Heart right ventricle (tissue), 16 donors: Measurements from ENCODE around the gene TCERG1L. TPM values are rescaled to one million over a fixed set of nuclear protein-coding genes. Genes with fewer than 3 reads are reported as not detected.

Source experiments
- ATAC-seq, 8 donors: fragments of 200-7000 bp; cut with Tn5 transposase; one replicate each; pipeline ENCODE4 v1.9.1; 2020; ENCODE audit warnings: mild to moderate bottlenecking in 8 of 8, moderate library complexity in 8 of 8, moderate number of reproducible peaks in 1 of 8
- DNase-seq, 2 donors: peaks; one replicate each; pipeline ENCODE4 v3.0.0-alpha.2; 2020
- H3K27ac ChIP-seq, 10 donors: fragments of 200-600 bp; sonication (generic) in 2 of 10; one replicate each; pipeline versions ENCODE4 v1.5.0 to v1.8.0; 2020 to 2022; ENCODE audit warnings: mild to moderate bottlenecking in 3 of 10
- H3K27me3 ChIP-seq, 7 donors: fragments of 200-600 bp; one replicate each; pipeline ENCODE4 v1.8.0; 2021 to 2022; ENCODE audit warnings: mild to moderate bottlenecking in 2 of 7
- H3K36me3 ChIP-seq, 9 donors: fragments of 200-600 bp; sonication (generic) in 1 of 9; one replicate each; pipeline versions ENCODE4 v1.5.0 to v1.8.0; 2020 to 2022; ENCODE audit warnings: mild to moderate bottlenecking in 2 of 9
- H3K4me1 ChIP-seq, 9 donors: fragments of 200-600 bp; sonication (generic) in 1 of 9; one replicate each; pipeline versions ENCODE4 v1.5.0 to v1.8.0; 2020 to 2022; ENCODE audit warnings: mild to moderate bottlenecking in 4 of 9
- H3K4me3 ChIP-seq, 10 donors: fragments of 200-600 bp; sonication (generic) in 2 of 10; one replicate each; pipeline versions ENCODE4 v1.5.0 to v1.8.0; 2020 to 2022; ENCODE audit warnings: mild to moderate bottlenecking in 7 of 10, moderate library complexity in 2 of 10
- H3K9me3 ChIP-seq, 11 donors: fragments of 200-600 bp in 10 of 11; sonication (generic) in 2 of 11; one replicate each; pipeline versions ENCODE4 v1.5.0 to v1.8.0; 2013 to 2022; ENCODE audit warnings: mild to moderate bottlenecking in 2 of 11, control low read depth in 1 of 11, moderate library complexity in 1 of 11
- WGBS, 2 donors: extraction: QIAGEN DNeasy Blood & Tissue Kit; methylation state at CpG; one replicate each; pipeline ENCODE4 v1.1.7; 2013; ENCODE audit warnings: inconsistent platforms in 1 of 2; 5-methylcytosine and 5-hydroxymethylcytosine counted together
- intact Hi-C, 10 donors: fragments of 100-400 bp; cut with DNase I; formaldehyde crosslinking; loops; one replicate each; pipeline versions ENCODE4 v1.11.1 to v1.14.2; 2022
- polyA plus RNA-seq, 2 donors: library from polyadenylated mRNA; stranded (reverse); fragments of 200-250 nt; gene quantifications; one replicate each; pipeline ENCODE4 v1.2.3, GENCODE V29; 2013
- total RNA-seq, 10 donors: library from RNA; stranded (reverse); fragmentation: NEBNext Ultra II Directional in 3 of 10; extraction: Animal tissue kit (Norgen Biotek cat#: 25700) in 3 of 10; gene quantifications; one replicate each; pipeline versions ENCODE4 v1.2.1 to v1.2.4, GENCODE V29; 2021 to 2023
- TF ChIP-seq, protein P1 (sequence below), 9 donors: fragments of 200-600 bp; sonication (generic) in 2 of 9; IDR thresholded peaks; one replicate each; pipeline versions ENCODE4 v1.5.0 to v1.8.0; 2021 to 2022; ENCODE audit warnings: antibody characterized with exemption in 9 of 9, mild to moderate bottlenecking in 5 of 9, moderate library complexity in 1 of 9
- donor health status: Arrhythmogenic right ventricular cardiomyopathy.
- donor health status: ischemic (EF 13 %, LVEDD 7.1; RV severe dilation, severe dysfunction).
- donor health status: healthy with polysubstance abuse.
- donor health status: DM: no; HTN: yes; CAD: no.
- donor health status: DM: no; HTN: no; CAD: no.
- donor health status: ischemic (EF 25% LVEDD 6.9; RV normal size, moderate dysfunction).
- donor health status: ischemic (EF 25% LVEDD 5.7; RV mildly dilated, moderate dysfunction).
- donor health status: healthy.
- donor health status: DM: yes; HTN: yes; CAD: no.
- donor health status: Ischemic cardiomyopathy.
- donor health status: ischemic (EF 35%, LVEDD 5.7; RV mildly dilated, moderate dysfunction).
- donor health status: nonischemic (EF 11% LVEDD 7.7; RV severe dilation, severe dysfunction).
- donor health status: DM: yes; HTN: yes; CAD: no.
- donor health status: PGD.
- donor health status: ischemic (EF 29% LVEDD 5.4; RV normal size, mild dysfunction).
- donor health status: nonischemic (EF 23%, LVEDD 6.1; RV moderate dilation, normal function).

Gene TCERG1L
- total and polyA plus RNA-seq, 12 donors, result 0.09 TPM; not detected in 10

DNA sequence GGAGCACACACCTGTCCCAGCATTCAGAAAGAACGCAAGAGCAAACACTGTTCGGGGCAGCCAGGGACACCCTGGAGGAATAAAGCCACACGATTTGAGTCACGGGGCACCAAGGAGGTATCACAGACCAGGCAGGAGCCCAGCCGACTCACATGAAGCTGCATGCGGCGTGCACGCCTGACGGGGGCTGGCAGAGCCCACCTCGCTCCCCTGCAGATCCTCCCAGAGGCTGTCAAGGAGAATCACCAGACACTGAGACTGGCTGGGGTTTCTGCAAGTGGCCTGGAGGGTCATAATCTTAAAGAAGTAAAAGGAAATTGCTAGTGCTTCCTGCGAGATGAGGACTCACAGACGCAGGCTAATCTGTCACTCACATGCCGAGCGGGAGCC is 61.6 kb downstream of the TCERG1L start:
- DNase-seq, result no peak
- H3K36me3 ChIP-seq, result no peaks in the 10 kb centered on the region
- no peaks in the 10 kb centered on the region for H3K9me3 ChIP-seq
- H3K4me1 ChIP-seq, result peaks cover 0 to 3% (median 0%) of the 10 kb centered on the region in 9 donors
- no peak for ATAC-seq
- H3K27ac ChIP-seq, result no peak overlapping the region
- peaks cover 6 to 89% (median 80%) of the 10 kb centered on the region in 7 donors for H3K27me3 ChIP-seq
- H3K4me3 ChIP-seq, result no peak overlapping the region
- WGBS, 2 donors, result 17 to 18% methylated on average over 14 of the region's 14 CpGs
- intact Hi-C loops, result no loop called here
- TF ChIP-seq, protein P1, sequence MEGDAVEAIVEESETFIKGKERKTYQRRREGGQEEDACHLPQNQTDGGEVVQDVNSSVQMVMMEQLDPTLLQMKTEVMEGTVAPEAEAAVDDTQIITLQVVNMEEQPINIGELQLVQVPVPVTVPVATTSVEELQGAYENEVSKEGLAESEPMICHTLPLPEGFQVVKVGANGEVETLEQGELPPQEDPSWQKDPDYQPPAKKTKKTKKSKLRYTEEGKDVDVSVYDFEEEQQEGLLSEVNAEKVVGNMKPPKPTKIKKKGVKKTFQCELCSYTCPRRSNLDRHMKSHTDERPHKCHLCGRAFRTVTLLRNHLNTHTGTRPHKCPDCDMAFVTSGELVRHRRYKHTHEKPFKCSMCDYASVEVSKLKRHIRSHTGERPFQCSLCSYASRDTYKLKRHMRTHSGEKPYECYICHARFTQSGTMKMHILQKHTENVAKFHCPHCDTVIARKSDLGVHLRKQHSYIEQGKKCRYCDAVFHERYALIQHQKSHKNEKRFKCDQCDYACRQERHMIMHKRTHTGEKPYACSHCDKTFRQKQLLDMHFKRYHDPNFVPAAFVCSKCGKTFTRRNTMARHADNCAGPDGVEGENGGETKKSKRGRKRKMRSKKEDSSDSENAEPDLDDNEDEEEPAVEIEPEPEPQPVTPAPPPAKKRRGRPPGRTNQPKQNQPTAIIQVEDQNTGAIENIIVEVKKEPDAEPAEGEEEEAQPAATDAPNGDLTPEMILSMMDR (IDR thresholded peaks at IDR 0.05), result no peak

DNA sequence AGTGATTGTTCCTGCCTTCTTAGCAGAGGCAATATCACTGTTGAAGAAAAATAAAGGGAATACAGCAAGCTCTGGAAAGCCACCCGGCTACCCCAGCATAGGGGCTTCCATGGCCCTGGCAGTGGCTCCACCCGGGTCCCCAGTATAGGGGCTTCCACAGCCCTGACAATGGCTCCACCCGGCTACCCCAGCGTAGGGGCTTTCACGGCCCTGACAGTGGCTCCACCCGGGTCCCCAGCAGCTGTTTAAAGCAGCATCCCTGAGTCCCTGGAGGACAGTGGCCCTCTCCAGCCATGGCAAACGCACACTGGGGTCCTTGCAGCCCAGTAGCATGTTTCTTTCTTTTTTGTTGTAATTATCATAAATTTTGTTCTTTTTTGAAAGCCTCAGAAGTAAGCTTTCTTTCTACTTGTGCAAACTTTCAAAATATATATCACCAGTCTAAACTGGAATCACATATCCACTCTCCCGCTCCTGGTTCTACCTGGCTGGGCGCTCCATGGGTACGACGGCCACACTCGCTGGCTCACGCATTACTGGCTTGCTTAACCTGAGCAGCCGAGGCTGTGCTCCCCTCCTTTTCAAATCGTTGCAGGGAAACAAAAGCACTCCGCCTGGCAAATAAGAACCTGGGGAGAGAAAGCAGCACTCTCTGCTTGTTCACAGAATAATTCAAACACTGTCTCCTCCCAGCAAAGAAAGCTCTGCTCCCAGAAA is 62.1 kb downstream of the TCERG1L start:
- 72 to 73% methylated on average over 16 of the region's 16 CpGs for WGBS, 2 donors
- no peak overlapping the region for H3K27ac ChIP-seq
- DNase-seq (no peak), ATAC-seq (no peak)
- TF ChIP-seq, protein P1 (IDR thresholded peaks at IDR 0.05), result no peak
- H3K9me3 ChIP-seq, result no peaks in the 10 kb centered on the region
- H3K4me1 ChIP-seq, result peaks cover 0 to 3% (median 0%) of the 10 kb centered on the region in 9 donors
- intact Hi-C loops, result no loop called here
- H3K4me3 ChIP-seq, result no peak overlapping the region
- H3K36me3 ChIP-seq, result no peaks in the 10 kb centered on the region
- H3K27me3 ChIP-seq, result peaks cover 6 to 89% (median 75%) of the 10 kb centered on the region in 7 donors

DNA sequence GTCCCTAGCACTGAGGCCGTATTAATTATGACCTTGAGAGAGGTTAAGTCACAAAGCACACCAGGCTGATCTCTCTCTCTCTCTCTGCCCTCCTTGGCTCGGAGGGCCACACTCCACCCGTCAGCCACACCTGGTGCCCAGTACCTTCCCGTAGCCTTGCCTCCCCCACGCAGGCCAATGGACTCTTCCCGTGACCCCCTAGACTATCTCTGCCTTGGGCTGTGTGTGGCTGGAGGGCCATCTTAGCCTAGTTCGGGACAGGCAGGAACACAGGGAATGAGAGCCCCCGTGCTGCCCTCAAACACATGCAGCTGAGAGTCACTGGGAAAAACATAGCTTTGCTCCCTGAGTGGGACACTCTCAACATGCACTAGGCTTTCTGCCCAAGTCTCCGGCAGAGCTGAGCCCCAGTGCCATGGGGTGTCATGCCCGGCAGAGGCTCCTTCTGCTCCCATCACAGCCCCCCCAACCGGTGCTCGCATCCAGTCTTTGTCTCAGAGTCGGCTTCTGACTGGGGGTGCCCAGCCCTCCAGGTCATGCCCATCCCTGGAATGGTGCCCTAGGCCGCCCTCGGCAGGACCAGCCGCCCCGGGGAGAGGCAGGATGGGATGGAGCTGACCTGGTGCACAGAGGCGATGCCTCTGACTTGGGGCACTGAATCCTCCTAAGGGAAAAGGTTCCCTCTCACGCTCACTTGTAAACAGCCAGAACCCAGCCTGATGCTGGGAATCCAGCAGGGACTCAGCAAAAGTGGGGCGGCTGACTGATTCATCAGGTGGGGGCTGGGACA is 63.0 kb downstream of the TCERG1L start:
- TF ChIP-seq, protein P1 (IDR thresholded peaks at IDR 0.05), result no peak
- intact Hi-C loops, result no loop called here
- H3K9me3 ChIP-seq, result no peaks in the 10 kb centered on the region
- H3K4me1 ChIP-seq, result peaks cover 0 to 3% (median 0%) of the 10 kb centered on the region in 9 donors
- no peak overlapping the region for H3K4me3 ChIP-seq
- 78 to 85% methylated on average over 20 of the region's 20 CpGs for WGBS, 2 donors
- ATAC-seq (no peak), DNase-seq (no peak)
- H3K27me3 ChIP-seq, result peaks cover 6 to 86% (median 77%) of the 10 kb centered on the region in 7 donors
- H3K36me3 ChIP-seq, result no peaks in the 10 kb centered on the region
- H3K27ac ChIP-seq, result no peak overlapping the region

DNA sequence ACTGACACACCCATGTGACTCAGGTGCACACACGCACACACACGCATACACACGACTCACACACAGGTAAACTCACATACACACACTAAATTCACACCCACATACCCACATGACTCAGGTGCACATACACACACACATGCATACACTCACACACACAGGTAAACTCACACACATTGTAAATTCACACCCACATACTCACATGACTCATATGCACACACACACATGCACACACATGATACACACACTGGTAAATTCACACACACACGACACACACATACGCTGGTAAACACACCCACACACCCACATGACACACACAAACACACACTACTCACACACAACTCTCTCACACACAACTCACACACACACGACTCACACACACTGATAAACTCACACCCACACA is 63.6 kb downstream of the TCERG1L start:
- ATAC-seq (no peak), DNase-seq (no peak)
- H3K4me3 ChIP-seq, result no peak overlapping the region
- intact Hi-C loops, result no loop called here
- H3K27me3 ChIP-seq, result peaks cover 6 to 84% (median 74%) of the 10 kb centered on the region in 7 donors
- no peak overlapping the region for H3K27ac ChIP-seq
- TF ChIP-seq, protein P1 (IDR thresholded peaks at IDR 0.05), result no peak
- H3K4me1 ChIP-seq, result peaks cover 0 to 3% (median 0%) of the 10 kb centered on the region in 9 donors
- no peaks in the 10 kb centered on the region for H3K9me3 ChIP-seq
- 89 to 90% methylated on average over 6 of the region's 6 CpGs for WGBS, 2 donors
- no peaks in the 10 kb centered on the region for H3K36me3 ChIP-seq
